GM10266 (cell line): ENCODE measurements around the gene ZNF33A.
A peak's percentile ranks its signal among the peaks of the same experiment; 100 is the strongest.
"Not testable (repeated sequence)": the region's sequence is repeated elsewhere in the genome, so short reads cannot be mapped to it uniquely, and the experiment has no call there.

ENCODE experiments used
- DNase-seq: peaks from one replicate; pipeline ENCODE4 v3.0.0; 2012; ENCODE audit errors: extremely low spot score
- TF ChIP-seq, protein P1 (sequence below): IDR thresholded peaks from 2 replicates; pipeline ENCODE4 v1.5.1; 2012; ENCODE audit warnings: mild to moderate bottlenecking, low read depth; ENCODE audit not compliant: control insufficient read depth, insufficient read depth; ENCODE audit errors: missing control alignments

Gene ZNF33A

DNA sequence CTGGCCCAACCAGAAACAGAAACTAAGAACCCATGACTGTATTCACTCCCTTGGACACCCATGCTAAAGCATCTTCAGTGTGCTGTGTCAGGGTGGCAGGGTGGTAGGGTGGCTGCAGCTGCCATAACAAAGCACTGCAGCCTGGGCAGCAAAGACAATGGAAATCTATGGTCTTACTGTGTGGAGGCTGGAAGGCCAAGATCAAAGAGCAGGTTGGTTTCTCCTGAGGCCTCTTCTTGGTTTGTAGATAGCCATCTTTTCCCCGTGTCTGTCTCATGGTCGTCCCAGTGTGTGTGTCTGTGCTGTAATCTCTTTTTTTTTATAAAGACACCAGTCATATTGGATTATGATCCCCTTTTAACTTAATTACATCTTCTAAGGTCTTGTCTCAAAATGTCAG, 18.8 kb upstream of the ZNF33A start:
- DNase-seq: no peak
- TF ChIP-seq, protein P1, sequence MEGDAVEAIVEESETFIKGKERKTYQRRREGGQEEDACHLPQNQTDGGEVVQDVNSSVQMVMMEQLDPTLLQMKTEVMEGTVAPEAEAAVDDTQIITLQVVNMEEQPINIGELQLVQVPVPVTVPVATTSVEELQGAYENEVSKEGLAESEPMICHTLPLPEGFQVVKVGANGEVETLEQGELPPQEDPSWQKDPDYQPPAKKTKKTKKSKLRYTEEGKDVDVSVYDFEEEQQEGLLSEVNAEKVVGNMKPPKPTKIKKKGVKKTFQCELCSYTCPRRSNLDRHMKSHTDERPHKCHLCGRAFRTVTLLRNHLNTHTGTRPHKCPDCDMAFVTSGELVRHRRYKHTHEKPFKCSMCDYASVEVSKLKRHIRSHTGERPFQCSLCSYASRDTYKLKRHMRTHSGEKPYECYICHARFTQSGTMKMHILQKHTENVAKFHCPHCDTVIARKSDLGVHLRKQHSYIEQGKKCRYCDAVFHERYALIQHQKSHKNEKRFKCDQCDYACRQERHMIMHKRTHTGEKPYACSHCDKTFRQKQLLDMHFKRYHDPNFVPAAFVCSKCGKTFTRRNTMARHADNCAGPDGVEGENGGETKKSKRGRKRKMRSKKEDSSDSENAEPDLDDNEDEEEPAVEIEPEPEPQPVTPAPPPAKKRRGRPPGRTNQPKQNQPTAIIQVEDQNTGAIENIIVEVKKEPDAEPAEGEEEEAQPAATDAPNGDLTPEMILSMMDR: no peak

DNA sequence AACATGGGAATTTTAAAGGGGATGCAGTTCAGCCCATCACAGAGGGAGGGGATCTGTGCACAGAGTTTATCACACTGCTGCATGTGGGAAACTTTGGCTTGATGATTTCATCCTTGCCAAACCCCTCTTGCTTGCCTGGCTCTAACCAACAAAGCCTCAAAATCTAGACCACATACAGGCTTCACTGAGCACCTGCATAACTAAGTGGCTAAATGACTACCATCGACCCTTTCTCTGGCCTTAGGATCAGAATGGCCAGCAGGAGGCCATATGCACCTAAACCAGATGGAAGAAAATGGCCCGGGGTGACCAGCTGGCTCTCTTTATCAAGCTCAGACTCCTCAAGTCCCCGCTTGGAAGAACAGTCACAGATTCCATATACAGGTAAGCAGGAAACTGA, 18.4 kb upstream of the ZNF33A start:
- DNase-seq: no peak

DNA sequence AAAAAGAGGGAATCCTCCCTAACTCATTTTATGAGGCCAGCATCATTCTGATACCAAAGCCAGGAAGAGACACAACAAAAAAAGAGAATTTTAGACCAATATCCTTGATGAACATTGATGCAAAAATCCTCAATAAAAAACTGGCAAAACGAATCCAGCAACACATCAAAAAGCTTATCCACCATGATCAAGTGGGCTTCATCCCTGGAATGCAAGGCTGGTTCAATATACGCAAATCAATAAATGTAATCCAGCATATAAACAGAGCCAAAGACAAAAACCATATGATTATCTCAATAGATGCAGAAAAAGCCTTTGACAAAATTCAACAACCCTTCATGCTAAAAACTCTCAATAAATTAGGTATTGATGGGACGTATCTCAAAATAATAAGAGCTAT, 11.6 kb upstream of the ZNF33A start:
- DNase-seq: not testable (repeated sequence)

More for the DNA sequence above, 18.4 kb upstream of the ZNF33A start:
- TF ChIP-seq, protein P1: peak; percentile 4

DNA sequence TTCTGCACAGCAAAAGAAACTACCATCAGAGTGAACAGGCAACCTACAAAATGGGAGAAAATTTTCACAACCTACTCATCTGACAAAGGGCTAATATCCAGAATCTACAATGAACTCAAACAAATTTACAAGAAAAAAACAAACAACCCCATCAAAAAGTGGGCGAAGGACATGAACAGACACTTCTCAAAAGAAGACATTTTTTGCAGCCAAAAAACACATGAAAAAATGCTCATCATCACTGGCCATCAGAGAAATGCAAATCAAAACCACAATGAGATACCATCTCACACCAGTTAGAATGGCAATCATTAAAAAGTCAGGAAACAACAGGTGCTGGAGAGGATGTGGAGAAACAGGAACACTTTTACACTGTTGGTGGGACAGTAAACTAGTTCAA, 10.0 kb upstream of the ZNF33A start:
- DNase-seq: not testable (repeated sequence)

DNA sequence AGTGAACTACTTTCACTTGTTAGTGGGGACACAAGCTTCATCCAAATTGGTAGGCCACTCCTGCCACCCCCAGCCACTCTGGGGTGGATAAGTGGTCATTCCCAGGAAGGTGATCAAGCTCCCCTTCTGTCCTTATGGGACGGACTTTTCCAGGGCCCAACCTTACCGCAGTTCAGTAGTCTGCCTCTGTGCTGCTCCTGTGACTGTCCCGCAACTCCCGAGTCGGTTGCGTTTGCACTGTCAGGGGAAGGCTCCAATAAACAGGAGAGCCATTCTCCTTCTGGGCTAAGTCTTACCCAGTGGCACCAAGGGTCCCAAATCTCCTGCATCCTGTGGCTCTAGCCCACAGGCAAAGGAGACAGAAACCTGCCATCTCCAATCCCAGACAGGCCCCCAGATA, 7.4 kb upstream of the ZNF33A start:
- TF ChIP-seq, protein P1: no peak

DNA sequence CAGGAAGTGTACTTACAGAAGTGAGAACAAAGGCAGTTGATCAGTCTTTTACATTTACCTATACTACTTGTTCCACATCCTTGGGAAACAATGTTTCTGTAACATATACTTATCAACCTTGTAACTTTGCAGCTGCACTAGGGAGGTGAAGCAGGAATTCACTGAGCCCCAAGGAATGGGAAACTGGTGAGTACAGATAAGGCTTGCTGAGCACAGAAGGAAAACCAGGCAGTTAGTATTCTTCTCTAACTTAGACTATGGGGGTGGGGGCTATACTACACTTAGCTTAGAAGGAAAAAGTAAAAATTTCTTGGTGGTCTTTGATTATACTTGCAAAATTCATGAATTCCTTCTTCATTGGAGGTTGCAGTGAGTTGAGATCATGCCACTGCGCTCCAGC, 6.9 kb upstream of the ZNF33A start:
- TF ChIP-seq, protein P1: no peak
- no peak for DNase-seq

More for the DNA sequence above, 7.4 kb upstream of the ZNF33A start:
- no peak for DNase-seq

DNA sequence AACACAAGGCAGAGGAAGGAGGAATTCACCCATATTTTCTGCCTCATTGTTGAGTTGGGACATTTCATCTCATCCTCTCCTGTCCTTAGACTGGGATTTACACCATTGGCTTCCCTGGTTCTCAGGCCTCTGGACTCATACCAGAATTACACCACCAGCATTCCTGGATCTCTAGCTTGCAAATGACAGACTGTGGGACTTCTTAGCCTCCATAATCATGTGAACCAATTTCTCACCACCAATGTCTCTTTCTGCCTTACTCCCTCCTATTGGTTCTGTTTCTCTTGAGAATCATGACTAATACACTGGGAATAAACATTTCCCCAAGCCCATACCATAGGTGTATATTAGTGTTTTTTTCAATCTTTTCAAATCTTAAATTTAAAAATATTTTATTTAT, 2.9 kb upstream of the ZNF33A start:
- DNase-seq: no peak
- TF ChIP-seq, protein P1: no peak

DNA sequence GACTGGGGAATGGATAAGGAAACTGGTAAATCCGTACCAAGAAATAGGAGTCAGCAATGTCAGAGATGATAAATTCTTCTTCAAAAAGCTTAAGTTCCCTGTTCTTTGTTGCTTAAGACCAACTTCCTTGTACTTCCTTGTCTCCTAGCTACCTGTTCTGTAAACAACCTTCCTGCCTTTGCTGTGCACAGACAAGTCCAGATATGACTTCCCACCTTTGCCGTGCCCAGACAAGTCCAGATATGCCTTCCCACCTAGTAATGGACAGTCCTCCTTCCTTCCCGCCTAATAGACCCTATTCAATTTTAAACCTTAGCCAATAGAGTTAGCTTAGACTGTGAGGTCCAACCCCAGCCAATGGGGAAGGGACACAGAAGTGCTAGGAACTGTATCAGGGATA, 2.5 kb upstream of the ZNF33A start:
- no peak for DNase-seq
- TF ChIP-seq, protein P1: no peak
